ENCODE data around the gene CGGBP1.

GRCh38 chr3:88005066-88005465 lies 53.7 kb downstream of the CGGBP1 start:
- TF ChIP-seq CTCF (IDR thresholded peaks at IDR 0.05; ENCODE audit: low read length) (peak; percentile 44), EZH2 (IDR thresholded peaks at IDR 0.05; ENCODE audit: borderline replicate concordance, low read length) (no peak)
